ENCODE results near the gene TFDP1. TPM values are rescaled to one million over a fixed set of nuclear protein-coding genes. Genes with fewer than 3 reads are reported as not detected.

The TFDP1 gene
- total and polyA plus RNA-seq, 3 donors from 2014 or later, result 72.4 to 135 (median 73.1) TPM

DNA sequence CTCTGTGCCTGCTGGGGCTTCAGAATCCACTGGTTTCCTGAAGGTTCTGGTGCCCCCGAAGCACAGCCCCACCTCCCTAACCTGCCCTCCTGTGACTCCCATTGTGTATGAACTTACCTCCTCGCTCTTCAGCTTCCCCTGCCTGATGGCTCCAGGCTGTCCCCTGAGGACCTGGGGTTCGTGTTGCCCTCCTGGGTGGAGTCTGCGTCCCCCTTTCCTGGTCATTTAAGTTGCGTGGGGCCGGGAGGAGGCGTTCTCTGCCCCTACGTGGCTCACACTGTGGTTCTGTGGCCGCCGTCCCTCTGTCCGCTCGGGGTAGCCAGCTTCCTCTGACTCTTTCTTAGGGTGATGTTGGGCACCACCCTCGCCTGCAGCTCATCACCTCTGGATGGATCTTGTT lies 13.9 kb downstream of the TFDP1 start:
- H3K36me3 ChIP-seq (ENCODE audit: low read depth, missing control alignments), result no peaks in the 10 kb centered on the region
- H3K9me3 ChIP-seq, result no peaks in the 10 kb centered on the region
- WGBS, 2 donors, result 98 to 100% methylated on average over 11 to 13 of the region's 13 CpGs
- no peak overlapping the region for H3K4me3 ChIP-seq
- H3K4me1 ChIP-seq, result no peaks in the 10 kb centered on the region
- no peak for DNase-seq
- no peaks in the 10 kb centered on the region for H3K27me3 ChIP-seq
- intact Hi-C loops (cut with DNase I; ENCODE audit: low total_unique reads), result no loop called here
- TF ChIP-seq CTCF (IDR thresholded peaks at IDR 0.05), result no peak
- TF ChIP-seq POLR2A (IDR thresholded peaks at IDR 0.05), result no peak
- no peak overlapping the region for H3K27ac ChIP-seq

GRCh38 chr13:113599391-113599790 lies 14.8 kb downstream of the TFDP1 start:
- 96 to 98% methylated on average over 12 of the region's 12 CpGs for WGBS, 2 donors
- H3K9me3 ChIP-seq, result no peaks in the 10 kb centered on the region
- DNase-seq, result no peak
- no peak overlapping the region for H3K4me3 ChIP-seq
- TF ChIP-seq CTCF (IDR thresholded peaks at IDR 0.05) (no peak), POLR2A (IDR thresholded peaks at IDR 0.05) (no peak)
- intact Hi-C loops (cut with DNase I; ENCODE audit: low total_unique reads), result no loop called here
- H3K27ac ChIP-seq, result no peak overlapping the region
- H3K36me3 ChIP-seq (ENCODE audit: low read depth, missing control alignments), result no peaks in the 10 kb centered on the region
- no peaks in the 10 kb centered on the region for H3K27me3 ChIP-seq
- peaks cover 3% of the 10 kb centered on the region for H3K4me1 ChIP-seq

GRCh38 chr13:113601166-113602070 lies 16.9 kb downstream of the TFDP1 start:
- Histone ChIP-seq H3K4me1 (peaks cover 15% of the 10 kb centered on the region), H3K27ac (no peak overlapping the region), H3K4me3 (no peak overlapping the region), H3K36me3 (ENCODE audit: low read depth, missing control alignments) (no peaks in the 10 kb centered on the region), H3K9me3 (no peaks in the 10 kb centered on the region), H3K27me3 (no peaks in the 10 kb centered on the region)
- 94 to 95% methylated on average over 20 to 27 of the region's 28 CpGs for WGBS, 2 donors
- intact Hi-C loops (cut with DNase I; ENCODE audit: low total_unique reads), result no loop called here
- no peak for DNase-seq
- TF ChIP-seq POLR2A (IDR thresholded peaks at IDR 0.05), result no peak
- TF ChIP-seq CTCF (IDR thresholded peaks at IDR 0.05), result no peak

- H3K27ac ChIP-seq, result no peak overlapping the region
- WGBS, 2 donors, result 89 to 96% methylated on average over 15 of the region's 15 CpGs
- H3K27me3 ChIP-seq, result no peaks in the 10 kb centered on the region
- H3K4me1 ChIP-seq, result peaks cover 15% of the 10 kb centered on the region
- no peaks in the 10 kb centered on the region for H3K36me3 ChIP-seq (ENCODE audit: low read depth, missing control alignments)
- no peak overlapping the region for H3K4me3 ChIP-seq
- no peaks in the 10 kb centered on the region for H3K9me3 ChIP-seq
- no peak for DNase-seq
- intact Hi-C loops (cut with DNase I; ENCODE audit: low total_unique reads), result no loop called here
- TF ChIP-seq POLR2A (IDR thresholded peaks at IDR 0.05), result no peak
- TF ChIP-seq CTCF (IDR thresholded peaks at IDR 0.05), result no peak
Measured at GRCh38 chr13:113602291-113602988, 17.9 kb downstream of the TFDP1 start.
